Measurements from ENCODE around the gene ZNF22.

Gene ZNF22

GRCh38 chr10:45034301-45034700, 33.6 kb downstream of the ZNF22 start:
- CTCF ChIA-PET, result interaction anchor here (0.7 to 0.9 kb wide), 2 partner anchors 31 to 201 kb away, joined by 3 read pairs; no protein-coding TSS in a partner anchor
- POLR2A ChIA-PET, result no interaction called here
- DNase-seq (ENCODE audit: extremely low spot score), result no peak
- TF ChIP-seq ARNT (IDR thresholded peaks at IDR 0.05) (no peak), SP1 (IDR thresholded peaks at IDR 0.05) (no peak), FOXA1 (IDR thresholded peaks at IDR 0.05) (no peak)

- DNase-seq (ENCODE audit: extremely low spot score), result no peak
- TF ChIP-seq ELF4 (IDR thresholded peaks at IDR 0.05) (no peak), FOXA1 (IDR thresholded peaks at IDR 0.05) (no peak), PKNOX1 (IDR thresholded peaks at IDR 0.05) (no peak), CTBP1 (IDR thresholded peaks at IDR 0.05; ENCODE audit: borderline replicate concordance) (no peak), ZNF384 (IDR thresholded peaks at IDR 0.05) (no peak)
- ChIA-PET POLR2A (no interaction called here), CTCF (no interaction called here)
These were observed 35.0 kb downstream of the ZNF22 start for GRCh38 chr10:45035673-45036072.

GRCh38 chr10:45040921-45041542, 40.3 kb downstream of the ZNF22 start:
- DNase-seq (ENCODE audit: extremely low spot score), result no peak
- ChIA-PET POLR2A (no interaction called here), CTCF (no interaction called here)
- no peak for TF ChIP-seq ELF4 (IDR thresholded peaks at IDR 0.05)
- TF ChIP-seq FOXA1 (IDR thresholded peaks at IDR 0.05), result no peak
- no peak for TF ChIP-seq FOXK2 (IDR thresholded peaks at IDR 0.05)
- TF ChIP-seq CTBP1 (IDR thresholded peaks at IDR 0.05; ENCODE audit: borderline replicate concordance), result no peak
- TF ChIP-seq L3MBTL2 (conservative IDR thresholded peaks at IDR 0.05), result no peak
- no peak for TF ChIP-seq ARNT (IDR thresholded peaks at IDR 0.05)
- no peak for TF ChIP-seq NFRKB (IDR thresholded peaks at IDR 0.05)
- no peak for TF ChIP-seq ZNF384 (IDR thresholded peaks at IDR 0.05)
- TF ChIP-seq LEF1 (IDR thresholded peaks at IDR 0.05; ENCODE audit: borderline replicate concordance), result no peak

GRCh38 chr10:45044290-45044689, 43.6 kb downstream of the ZNF22 start:
- ChIA-PET CTCF (interaction anchor here (0.7 kb wide), 1 partner anchor 1218 kb away, joined by 7 read pairs; no protein-coding TSS in a partner anchor), POLR2A (no interaction called here)
- TF ChIP-seq NFRKB (IDR thresholded peaks at IDR 0.05), result no peak
- no peak for TF ChIP-seq TARDBP (IDR thresholded peaks at IDR 0.05)
- TF ChIP-seq FOXM1 (IDR thresholded peaks at IDR 0.05; ENCODE audit: borderline replicate concordance), result no peak
- TF ChIP-seq CTBP1 (IDR thresholded peaks at IDR 0.05; ENCODE audit: borderline replicate concordance), result no peak
- TF ChIP-seq BHLHE40 (IDR thresholded peaks at IDR 0.05; ENCODE audit: borderline replicate concordance), result no peak
- no peak for TF ChIP-seq PKNOX1 (IDR thresholded peaks at IDR 0.05)
- no peak for TF ChIP-seq L3MBTL2 (conservative IDR thresholded peaks at IDR 0.05)
- no peak for DNase-seq (ENCODE audit: extremely low spot score)

GRCh38 chr10:45050551-45051235, 50.0 kb downstream of the ZNF22 start:
- TF ChIP-seq FOXK2 (IDR thresholded peaks at IDR 0.05) (no peak), FOXM1 (IDR thresholded peaks at IDR 0.05; ENCODE audit: borderline replicate concordance) (no peak), BHLHE40 (IDR thresholded peaks at IDR 0.05; ENCODE audit: borderline replicate concordance) (no peak), ARNT (IDR thresholded peaks at IDR 0.05) (no peak), ZNF384 (IDR thresholded peaks at IDR 0.05) (no peak), NFRKB (IDR thresholded peaks at IDR 0.05) (no peak)
- POLR2A ChIA-PET, result no interaction called here
- CTCF ChIA-PET, result no interaction called here
- DNase-seq (ENCODE audit: extremely low spot score), result no peak

GRCh38 chr10:45052700-45053099, 52.0 kb downstream of the ZNF22 start:
- no peak for DNase-seq (ENCODE audit: extremely low spot score)
- ChIA-PET CTCF (no interaction called here), POLR2A (no interaction called here)
- no peak for TF ChIP-seq FOXM1 (IDR thresholded peaks at IDR 0.05; ENCODE audit: borderline replicate concordance)
- no peak for TF ChIP-seq ARNT (IDR thresholded peaks at IDR 0.05)
- no peak for TF ChIP-seq CTBP1 (IDR thresholded peaks at IDR 0.05; ENCODE audit: borderline replicate concordance)
- no peak for TF ChIP-seq HDGF (IDR thresholded peaks at IDR 0.05; ENCODE audit: borderline replicate concordance)
- no peak for TF ChIP-seq ZNF384 (IDR thresholded peaks at IDR 0.05)
- TF ChIP-seq ELF4 (IDR thresholded peaks at IDR 0.05), result no peak
- no peak for TF ChIP-seq FOXA1 (IDR thresholded peaks at IDR 0.05)

- no peak for DNase-seq (ENCODE audit: extremely low spot score)
- ChIA-PET POLR2A (no interaction called here), CTCF (no interaction called here)
- no peak for TF ChIP-seq CTBP1 (IDR thresholded peaks at IDR 0.05; ENCODE audit: borderline replicate concordance)
- TF ChIP-seq SUZ12 (IDR thresholded peaks at IDR 0.05), result no peak
- no peak for TF ChIP-seq ARNT (IDR thresholded peaks at IDR 0.05)
- TF ChIP-seq FOXA1 (IDR thresholded peaks at IDR 0.05), result no peak
- no peak for TF ChIP-seq TARDBP (IDR thresholded peaks at IDR 0.05)
- no peak for TF ChIP-seq PKNOX1 (IDR thresholded peaks at IDR 0.05)
- no peak for TF ChIP-seq FOXM1 (IDR thresholded peaks at IDR 0.05; ENCODE audit: borderline replicate concordance)
- no peak for TF ChIP-seq ZNF384 (IDR thresholded peaks at IDR 0.05)
- no peak for TF ChIP-seq FOXK2 (IDR thresholded peaks at IDR 0.05)
- no peak for TF ChIP-seq HDGF (IDR thresholded peaks at IDR 0.05; ENCODE audit: borderline replicate concordance)
- TF ChIP-seq ELF4 (IDR thresholded peaks at IDR 0.05), result no peak
- no peak for TF ChIP-seq NFRKB (IDR thresholded peaks at IDR 0.05)
These were observed 52.9 kb downstream of the ZNF22 start for GRCh38 chr10:45053569-45054100.

Measured in HEK293T (cell line).